HG02571 (cell line): ENCODE data around the gene MAN1A1.

Source experiments
- ATAC-seq: cut with Tn5 transposase; IDR thresholded peaks from one replicate; pipeline ENCODE4 v1.9.1; 2021; ENCODE audit warnings: mild to moderate bottlenecking, moderate library complexity; ENCODE audit not compliant: unreplicated experiment

Gene MAN1A1

GRCh38 chr6:119241111-119241465 is 108.5 kb downstream of the MAN1A1 start:
- ATAC-seq = peak; percentile 73

GRCh38 chr6:119240257-119241110 is 109.1 kb downstream of the MAN1A1 start:
- peak; percentile 44 for ATAC-seq

- no peak for ATAC-seq
Observed at GRCh38 chr6:119237177-119237715, 112.3 kb downstream of the MAN1A1 start.

GRCh38 chr6:119234941-119235340 is 114.6 kb downstream of the MAN1A1 start:
- no peak for ATAC-seq

DNA sequence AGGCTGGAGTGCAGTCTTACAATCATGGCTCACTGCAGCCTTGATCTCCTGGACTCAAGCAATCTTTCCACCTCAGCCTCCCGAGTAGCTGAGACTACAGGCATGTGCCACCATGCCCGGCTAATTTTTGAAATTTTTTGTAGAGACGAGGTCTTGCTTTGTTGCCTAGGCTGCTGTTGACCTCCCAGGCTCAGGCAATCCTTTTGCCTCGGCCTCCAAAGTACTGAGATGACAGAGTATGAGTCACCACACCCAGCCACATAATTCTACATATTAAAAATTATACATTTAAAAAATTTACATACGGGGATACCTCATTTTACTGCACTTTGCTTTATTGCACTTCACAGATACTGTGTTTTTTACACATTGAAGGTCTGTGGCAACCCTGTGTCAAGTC is 115.1 kb downstream of the MAN1A1 start:
- no peak for ATAC-seq

- no peak for ATAC-seq
Observed at GRCh38 chr6:119233312-119233984, 116.1 kb downstream of the MAN1A1 start.

DNA sequence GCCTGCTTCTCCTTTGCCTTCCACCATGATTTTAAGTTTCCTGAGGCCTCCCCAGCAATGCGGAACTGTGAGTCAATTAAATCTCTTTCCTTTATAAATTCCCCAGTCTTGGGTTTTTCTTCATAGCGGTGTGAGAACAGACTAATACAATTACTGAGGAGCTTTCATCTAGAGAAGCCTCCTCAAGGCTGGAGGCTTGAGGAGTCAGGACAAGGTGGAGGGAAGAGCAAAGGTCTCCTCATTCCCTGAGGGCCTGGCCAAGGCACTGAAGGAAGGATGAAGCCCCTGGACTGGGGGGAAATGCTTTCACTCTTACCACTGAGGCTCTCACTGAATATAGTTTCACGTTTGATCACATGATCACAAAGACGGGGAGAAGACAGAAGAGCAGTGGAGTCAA is 118.2 kb downstream of the MAN1A1 start:
- ATAC-seq = no peak

DNA sequence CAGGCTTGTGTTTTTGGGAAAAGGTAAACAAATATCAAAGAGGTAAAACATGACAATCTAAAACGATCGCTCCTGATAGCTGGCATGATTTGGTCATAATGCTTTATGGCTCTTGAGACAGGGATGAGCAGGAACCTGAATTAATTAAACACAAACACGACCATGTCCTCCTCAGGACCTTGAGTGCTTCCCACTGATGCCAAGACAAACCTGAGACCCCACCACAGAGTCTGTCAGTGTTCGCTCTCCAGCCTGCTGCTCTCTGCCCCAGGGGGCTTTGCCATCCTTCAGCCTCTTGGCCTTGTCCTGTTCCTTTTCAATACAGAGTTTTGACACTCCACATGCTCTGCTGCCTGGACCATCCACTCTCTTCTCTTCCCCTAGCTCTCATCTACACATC is 119.4 kb downstream of the MAN1A1 start:
- ATAC-seq = no peak

GRCh38 chr6:119227377-119227776 is 122.2 kb downstream of the MAN1A1 start:
- no peak for ATAC-seq

DNA sequence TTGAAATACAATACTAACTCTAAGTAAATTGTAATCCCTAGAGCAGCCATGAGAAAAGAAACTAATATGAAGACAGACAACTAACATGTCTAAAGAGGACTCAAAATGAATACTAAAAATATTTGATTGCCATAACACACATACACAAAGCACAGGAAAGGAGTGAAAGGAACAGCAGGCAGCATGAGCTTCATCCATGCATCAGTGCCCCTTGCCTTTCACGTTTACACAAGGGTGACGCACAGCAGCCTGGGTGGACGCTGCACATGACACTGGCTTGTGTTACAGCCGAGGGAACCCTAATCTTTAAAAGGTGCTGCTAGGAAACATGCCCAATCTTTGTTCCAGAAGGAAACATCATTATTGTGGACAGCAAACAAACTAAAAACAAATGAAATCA is 123.5 kb downstream of the MAN1A1 start:
- ATAC-seq = no peak

DNA sequence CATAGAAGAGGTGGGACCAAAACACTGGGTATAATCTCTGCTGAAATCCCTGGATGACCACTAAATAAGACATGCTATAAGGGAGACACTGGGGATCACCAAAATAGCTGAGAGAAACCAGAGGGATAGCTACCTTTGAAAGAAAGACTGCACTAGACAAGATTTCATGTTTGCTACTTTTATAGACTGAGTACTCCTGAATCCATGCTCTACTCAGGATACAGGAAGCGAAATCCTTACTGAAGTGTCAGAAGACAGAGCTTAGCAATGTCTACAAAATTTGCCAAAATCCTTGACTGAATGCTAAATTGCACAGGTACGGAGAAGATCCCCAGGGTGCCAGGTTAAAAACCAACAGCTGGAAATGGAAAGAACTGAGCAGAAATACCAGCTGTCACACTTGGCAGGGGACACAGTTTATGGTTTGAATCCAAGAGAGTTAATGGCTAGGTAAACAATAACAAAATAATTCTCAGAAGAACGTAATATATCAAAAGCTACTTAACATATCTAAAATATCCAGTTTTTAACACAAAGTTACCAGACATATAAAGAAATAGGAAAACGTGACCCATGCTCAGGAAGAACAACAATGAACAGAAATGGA is 125.4 kb downstream of the MAN1A1 start:
- no peak for ATAC-seq

GRCh38 chr6:119220452-119220851 is 129.1 kb downstream of the MAN1A1 start:
- ATAC-seq = no peak

GRCh38 chr6:119218548-119218947 is 131.0 kb downstream of the MAN1A1 start:
- no peak for ATAC-seq

DNA sequence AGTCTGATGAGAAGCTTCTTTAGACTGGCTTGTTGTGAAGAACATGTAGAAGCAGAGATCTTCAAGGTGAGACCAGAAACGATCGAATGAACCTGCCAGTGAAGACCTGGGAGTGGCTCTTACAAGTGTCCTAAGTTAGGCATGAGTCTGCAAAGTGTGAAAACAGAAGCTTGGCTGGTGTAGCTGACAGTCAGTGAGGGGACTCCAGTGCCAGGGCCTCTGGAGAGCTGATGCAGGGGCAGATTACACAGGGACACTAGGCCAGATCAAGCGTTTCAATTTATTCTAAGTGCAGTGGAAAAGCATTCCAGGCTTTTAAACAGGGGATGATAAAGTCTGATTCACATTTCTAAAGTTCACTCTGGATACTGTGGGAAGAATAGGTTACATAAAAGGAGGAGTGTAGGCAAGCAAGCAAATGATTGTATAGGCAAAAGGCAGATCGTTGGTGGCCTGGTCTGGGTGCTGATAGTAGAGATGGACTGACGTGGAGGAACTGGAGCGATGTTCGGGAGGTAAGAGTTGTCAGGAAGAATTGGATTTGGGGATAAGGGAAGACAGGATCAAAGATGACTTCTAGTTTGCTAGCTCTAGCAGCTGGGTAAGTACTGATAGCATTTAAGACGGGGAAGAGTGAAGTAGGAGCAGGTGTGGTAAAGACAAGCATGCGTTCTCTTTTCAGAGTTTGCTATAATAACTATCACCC is 133.5 kb downstream of the MAN1A1 start:
- no peak for ATAC-seq

DNA sequence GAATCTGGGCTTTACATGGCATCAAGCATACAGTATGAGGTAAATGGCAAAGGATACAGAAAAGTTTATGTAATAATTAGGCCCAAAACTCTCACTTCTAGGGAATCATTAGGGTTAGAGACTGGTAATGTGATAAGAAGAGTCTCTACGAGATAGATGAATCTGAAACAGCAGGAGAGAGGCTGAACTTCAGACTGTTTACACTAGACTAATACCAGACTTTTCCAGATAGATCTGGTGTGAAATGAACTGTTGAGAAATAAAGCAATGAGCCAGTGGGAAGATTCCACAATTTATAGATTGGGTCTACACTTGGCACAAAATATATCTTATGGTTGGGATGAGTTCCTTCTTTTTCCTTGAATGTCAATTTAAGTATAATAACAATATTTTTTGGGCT is 134.3 kb downstream of the MAN1A1 start:
- no peak for ATAC-seq

DNA sequence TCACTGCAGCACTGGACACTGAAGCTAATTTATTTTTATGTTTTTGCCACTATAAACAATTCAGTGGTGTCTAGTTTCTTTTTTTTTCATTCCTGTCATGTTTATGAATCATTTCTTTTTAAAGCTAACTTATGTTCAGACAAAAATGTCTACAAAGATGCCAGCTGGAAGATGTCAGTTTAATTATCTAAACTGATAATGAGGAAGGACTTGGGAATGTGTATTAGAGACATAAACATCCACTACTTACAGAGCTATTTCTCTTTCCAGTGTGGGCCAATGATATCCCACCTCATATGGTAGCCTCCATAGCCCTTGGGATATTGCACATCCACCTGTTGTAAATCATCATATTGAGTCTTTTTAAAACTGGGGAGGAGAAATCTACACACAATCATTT is 139.0 kb downstream of the MAN1A1 start:
- ATAC-seq = no peak

DNA sequence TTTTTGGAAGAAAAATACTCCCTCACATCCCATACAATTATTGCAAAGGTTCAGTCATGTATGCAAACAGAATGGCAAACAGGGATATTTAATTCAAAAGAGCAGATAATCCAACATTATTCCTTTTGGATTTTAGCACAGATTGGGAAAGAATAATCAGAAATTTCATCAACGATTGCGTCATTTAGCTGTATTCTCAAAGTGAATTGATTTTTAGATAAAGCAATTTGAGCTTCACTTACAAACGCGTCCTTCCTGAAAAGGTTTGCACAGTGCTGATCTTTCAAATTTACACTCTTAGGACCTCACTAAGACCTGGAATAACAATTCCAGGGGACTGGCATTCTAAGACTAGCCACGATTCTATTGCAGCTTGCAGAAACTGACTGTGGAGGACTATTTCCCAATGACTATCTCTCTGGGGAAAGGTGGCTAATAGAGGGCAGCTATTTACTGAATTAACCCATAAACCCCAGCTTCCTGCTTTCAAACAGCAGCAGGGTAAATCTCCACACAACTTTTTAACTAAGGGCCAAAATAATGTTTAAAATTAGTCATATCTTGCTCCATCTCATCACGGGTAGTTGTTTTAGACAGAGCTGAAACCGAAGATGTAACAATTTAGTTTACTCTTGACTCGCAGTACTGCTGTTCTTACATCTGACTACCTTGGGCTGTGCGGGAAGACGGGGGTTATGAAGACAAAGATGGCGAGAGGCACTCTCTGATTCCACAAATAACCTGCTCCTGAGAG is 139.9 kb downstream of the MAN1A1 start:
- ATAC-seq = no peak

GRCh38 chr6:119207971-119208725 is 141.4 kb downstream of the MAN1A1 start:
- ATAC-seq = no peak

DNA sequence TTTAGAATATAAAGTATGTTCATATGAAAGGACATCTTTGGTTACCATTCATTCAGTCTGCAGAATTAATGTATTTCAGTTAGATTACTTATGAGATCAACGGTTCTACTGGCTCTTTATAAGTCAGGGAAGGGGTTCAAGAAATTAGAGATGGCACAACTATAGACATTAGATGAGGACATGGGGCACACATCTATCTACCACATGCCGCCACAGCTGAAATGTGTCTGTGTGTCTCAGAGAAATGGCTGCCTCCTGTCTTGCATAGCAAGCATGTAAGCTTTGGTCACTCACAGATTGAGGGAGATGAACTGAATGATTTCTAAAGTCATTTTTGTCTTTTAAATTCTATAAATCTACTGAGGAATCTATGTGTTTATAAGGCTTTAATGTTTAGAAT is 142.2 kb downstream of the MAN1A1 start:
- no peak for ATAC-seq
